ENCODE results near the gene CCR6.

DNA sequence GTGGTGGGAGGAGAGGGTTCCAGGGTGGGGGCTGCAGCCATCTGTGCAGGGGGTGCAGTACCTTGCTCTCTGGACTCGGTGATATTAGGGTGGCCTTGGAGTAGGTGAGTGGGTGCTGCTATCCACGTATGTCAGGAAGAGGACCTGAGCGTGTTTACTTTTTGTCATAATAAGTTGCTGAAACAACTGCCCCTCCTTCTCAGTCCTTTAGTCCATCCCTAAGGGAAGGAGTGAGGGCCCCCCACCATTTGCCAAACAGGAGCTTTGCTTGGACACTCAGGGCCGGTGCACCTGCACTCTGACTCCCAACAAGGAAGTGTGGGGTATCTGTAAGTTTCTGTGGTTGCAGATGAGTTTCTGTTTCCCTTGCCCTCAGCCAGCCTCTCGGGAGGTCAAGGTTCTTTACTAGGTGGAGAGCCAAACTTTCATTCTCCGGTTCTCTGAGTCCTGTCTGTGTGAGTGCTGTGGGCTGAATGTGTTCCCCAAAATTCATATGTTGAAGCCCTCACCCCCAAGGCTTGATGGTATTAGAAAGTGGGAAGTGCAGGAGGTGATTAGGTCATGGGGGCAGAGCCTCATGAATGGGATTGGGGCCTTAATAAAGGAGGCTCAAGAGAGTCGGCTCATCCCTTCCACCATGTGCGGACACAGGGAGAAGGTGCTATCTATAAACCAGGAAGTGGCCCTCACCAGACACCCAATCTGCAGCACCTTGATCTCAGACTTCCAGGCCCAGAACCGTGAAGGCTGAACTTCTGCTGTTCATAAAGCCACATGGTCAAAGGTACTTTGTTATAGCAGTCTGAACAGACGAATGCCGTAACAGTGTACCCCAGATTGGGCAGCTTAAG is 19.6 kb upstream of the CCR6 start:
- TF ChIP-seq POLR2A (IDR thresholded peaks at IDR 0.05) (no peak), POLR2AphosphoS5 (IDR thresholded peaks at IDR 0.05) (no peak)
- TF ChIP-seq, protein P1, sequence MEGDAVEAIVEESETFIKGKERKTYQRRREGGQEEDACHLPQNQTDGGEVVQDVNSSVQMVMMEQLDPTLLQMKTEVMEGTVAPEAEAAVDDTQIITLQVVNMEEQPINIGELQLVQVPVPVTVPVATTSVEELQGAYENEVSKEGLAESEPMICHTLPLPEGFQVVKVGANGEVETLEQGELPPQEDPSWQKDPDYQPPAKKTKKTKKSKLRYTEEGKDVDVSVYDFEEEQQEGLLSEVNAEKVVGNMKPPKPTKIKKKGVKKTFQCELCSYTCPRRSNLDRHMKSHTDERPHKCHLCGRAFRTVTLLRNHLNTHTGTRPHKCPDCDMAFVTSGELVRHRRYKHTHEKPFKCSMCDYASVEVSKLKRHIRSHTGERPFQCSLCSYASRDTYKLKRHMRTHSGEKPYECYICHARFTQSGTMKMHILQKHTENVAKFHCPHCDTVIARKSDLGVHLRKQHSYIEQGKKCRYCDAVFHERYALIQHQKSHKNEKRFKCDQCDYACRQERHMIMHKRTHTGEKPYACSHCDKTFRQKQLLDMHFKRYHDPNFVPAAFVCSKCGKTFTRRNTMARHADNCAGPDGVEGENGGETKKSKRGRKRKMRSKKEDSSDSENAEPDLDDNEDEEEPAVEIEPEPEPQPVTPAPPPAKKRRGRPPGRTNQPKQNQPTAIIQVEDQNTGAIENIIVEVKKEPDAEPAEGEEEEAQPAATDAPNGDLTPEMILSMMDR (IDR thresholded peaks at IDR 0.05) = no peak

Data from breast epithelium (tissue), 3 donors.